Stimulated activated naive CD4-positive, alpha-beta T cell treated with Interleukin-2 at 50 U/mL for 16 hours (primary cell): ENCODE results near the gene TRAM2.

Experiments used
- DNase-seq: peaks from one replicate; lab custom pipeline; 2025; lab: John Stamatoyannopoulos, UW

TRAM2 gene

DNA sequence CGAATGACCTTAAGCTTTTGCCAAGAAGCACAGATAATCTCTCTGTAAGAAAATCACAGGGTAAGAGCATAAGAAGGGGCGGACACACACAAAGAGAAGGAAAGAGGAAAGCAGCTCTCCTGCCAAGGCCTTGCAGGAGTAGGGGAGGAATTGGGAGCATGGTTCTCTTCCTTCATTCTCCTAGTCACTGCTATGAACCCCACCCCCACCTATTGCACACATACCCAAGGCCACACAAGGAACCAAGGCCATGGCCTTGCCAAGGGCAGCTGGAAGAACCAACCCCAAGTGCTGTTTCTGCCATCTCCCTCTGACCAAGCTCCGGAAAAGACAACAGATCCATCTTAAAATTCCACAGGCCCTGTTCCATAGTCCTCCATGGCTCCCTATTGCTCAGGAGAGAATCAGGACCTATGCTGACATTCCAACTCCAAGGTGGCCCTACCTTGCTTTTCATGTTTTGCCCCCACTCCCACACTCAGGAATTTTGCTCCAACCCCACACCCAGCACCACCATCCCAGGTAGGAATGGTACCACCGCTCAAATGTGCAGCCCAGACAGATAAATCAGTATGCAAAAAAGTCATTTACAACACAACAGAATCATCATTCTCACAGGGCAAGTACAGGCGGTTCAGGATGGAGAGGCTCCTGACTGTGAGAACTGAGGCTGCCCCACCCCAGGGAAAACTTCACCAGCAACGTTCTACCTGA, 31.3 kb downstream of the TRAM2 start:
- no peak for DNase-seq

- DNase-seq, result no peak
Observed at GRCh38 chr6:52544602-52545405, 32.1 kb downstream of the TRAM2 start.

DNA sequence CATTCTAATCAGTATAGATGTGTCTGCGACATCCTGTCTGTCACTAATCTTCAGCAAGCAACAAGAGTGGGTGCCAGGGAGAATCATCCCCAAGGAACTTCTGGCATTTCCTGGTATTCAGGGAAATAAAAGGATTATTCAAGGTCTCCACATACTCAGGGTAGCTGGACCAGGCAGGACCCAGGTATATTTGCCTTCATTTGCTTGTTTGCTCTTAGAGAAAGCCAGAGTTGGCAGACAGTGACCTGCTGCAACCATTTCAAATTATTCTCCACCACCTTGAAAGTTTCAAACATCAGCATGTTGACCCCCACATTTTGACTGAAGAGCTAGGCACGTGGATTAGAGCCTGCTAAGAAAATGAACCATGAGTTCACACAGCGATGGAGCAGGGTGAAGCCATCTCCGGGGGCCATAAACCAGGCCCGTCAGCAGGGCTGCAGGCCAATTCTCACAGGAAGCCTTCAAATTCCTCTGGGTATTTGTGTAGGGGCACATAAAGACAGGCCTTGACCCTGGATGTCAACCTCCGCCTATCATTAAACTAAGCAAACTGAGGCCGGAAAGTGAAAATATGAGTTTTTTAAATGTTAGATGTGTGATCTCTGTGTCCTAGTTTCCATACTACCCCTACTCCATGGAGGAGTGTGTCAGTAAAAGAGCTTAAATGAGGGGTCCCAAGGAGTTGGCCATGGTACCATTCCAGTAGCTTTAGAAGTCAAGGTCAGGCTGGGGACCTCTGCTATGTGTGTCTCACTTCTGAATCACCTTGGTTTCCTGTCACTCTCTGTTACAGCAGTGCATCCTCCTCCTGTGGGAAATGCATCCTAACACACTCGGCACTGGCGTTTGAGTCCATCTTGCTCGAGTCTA, 32.9 kb downstream of the TRAM2 start:
- no peak for DNase-seq

DNA sequence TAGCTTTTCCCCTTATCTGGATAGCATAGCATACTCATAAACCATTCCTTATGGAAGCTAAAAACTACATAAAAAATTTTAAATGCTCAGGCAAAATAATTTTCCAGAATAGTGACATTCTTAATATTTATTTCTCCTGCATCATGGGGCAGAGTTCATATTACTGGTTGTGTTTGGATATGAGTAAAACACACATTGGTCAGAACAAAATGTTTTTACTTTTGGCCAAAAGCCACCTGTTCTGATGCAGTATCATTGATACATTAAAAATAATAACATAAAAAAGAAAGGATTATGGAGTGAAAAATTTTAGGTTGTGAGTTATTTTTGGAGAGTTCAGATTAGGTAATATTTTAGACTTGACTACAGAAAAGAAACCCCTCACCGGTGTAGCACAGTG, 33.6 kb downstream of the TRAM2 start:
- no peak for DNase-seq

DNA sequence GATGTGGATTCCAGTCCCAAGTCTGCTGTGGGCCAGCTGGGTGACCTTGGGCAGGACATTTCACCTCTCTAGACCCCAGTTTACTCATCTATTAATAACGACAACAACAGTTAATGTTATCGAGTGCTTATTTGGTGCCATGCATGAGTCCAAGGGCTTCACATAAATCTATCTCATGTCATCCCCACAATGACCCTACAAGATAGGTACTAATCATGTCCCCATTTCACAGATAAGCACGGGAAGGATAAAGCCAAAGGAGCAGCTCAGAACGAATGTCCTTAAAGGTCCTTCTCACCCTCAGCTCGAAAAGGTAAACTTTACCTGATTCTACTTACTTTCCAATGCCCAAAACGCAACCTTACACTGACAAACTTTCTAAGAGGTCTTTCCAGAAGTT, 35.7 kb downstream of the TRAM2 start:
- no peak for DNase-seq

GRCh38 chr6:52540286-52540902, 36.5 kb downstream of the TRAM2 start:
- no peak for DNase-seq

GRCh38 chr6:52539607-52540006, 37.3 kb downstream of the TRAM2 start:
- DNase-seq, result no peak

- DNase-seq, result no peak
Observed at GRCh38 chr6:52538901-52539354, 37.9 kb downstream of the TRAM2 start.

DNA sequence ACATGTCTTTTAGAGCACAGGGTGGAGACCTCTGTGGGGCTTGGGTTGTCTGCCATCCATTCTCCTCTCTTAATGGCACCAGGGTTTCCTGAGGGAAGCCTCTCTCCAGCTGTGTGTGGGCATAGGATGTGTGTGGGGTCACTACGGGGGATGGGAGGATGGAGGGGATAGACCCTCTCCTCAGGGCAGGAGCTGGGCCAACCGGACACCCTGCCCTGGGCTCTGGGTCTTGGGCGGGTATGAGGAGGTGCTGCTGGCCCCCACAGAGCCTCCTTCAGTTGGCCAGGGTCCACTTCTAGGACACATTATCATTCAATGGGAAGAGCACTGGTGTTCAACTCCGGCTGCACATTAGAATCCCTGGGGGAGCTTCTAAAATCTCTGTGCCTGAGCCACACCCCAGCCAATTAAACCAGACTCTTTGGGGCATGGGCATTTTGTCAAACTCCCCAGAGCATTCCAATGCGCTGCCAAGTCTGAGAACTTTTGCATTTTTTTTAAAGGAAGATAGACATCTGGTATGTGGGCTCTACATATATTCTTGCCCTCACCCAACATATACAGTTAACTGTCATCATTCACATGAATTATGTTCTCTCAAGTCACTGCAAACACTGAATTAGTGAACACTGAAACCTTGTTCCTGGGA, 38.5 kb downstream of the TRAM2 start:
- no peak for DNase-seq

DNA sequence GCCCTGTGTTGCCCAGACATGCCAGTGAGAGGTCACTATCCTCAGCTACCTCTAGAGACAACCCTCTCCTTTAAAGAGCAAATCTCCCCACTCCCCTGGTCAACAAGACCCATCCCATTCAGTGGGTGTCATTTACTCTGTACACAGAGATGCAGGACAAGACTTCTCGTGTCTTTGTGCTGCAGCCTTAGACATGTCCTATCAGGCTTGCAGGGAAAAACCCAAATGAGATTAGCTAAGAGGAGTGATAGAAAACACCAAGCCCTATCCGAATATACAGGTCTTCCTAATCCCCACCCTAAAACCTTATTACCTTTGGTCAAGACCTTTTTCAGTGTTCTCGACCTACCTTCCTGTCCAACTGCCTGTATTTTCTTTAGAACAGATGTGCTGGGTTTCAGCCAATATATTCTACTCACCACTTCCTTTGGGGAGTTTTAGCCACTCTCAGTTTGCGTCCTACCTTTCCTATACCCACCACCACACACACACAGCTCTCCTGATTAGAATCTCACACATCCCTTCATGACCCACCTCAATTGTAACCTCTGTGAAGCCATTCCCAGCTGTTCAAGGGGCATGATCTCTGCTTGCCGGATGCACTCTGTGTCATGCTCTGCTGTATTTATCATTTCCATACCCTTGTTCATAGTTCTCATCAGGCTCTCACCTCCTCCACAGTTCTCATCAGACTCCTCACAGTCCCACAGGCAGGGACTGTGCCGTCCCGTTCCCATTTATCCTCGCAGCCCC, 39.7 kb downstream of the TRAM2 start:
- DNase-seq, result no peak

DNA sequence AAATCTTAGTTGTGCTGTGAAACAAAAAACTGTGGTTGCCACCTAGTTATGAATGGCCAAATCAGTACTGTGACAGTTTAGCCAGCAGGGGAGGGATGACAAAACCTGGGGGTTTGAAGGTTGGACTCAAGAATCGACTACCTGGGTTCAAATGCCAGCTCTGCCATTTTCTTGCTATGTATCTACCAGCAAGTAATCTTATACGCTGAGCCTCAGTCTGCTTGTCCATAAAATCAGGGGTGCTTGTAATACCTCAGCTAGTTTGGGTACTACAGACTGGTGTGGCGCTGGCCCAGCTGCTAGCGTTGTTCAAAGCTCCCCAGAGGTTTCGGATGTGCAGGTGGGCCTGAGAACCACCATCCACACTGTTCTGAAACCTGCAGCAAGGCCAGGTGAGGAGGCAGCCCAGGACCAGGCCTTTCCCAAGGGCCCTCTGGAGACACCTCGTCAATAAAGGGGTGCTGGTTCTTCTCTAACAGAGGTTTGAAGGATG, 40.4 kb downstream of the TRAM2 start:
- DNase-seq, result no peak

- no peak for DNase-seq
Observed at GRCh38 chr6:52535711-52536423, 41.0 kb downstream of the TRAM2 start.

DNA sequence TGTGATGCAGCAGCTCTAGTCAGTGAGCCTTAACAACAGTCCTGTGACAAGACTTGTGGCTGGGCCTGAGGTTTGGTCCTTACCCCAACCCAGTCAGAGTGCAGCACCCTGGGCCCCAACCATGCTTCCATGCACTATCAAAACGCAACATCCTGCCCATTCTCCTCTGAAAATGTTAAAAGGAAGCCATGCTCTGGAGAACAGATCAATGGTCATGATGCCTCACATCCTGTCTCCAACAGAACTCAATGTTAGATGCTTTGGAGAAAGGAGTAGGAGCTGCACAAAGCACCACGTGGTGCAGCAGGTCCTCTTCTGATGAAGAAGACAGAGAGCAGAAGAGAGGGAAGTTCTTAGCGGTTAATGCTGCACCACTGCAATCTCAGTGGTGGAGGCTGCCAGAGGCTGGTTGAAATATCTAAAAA, 41.9 kb downstream of the TRAM2 start:
- no peak for DNase-seq

- DNase-seq, result no peak
Observed at GRCh38 chr6:52534363-52534762, 42.5 kb downstream of the TRAM2 start.

DNA sequence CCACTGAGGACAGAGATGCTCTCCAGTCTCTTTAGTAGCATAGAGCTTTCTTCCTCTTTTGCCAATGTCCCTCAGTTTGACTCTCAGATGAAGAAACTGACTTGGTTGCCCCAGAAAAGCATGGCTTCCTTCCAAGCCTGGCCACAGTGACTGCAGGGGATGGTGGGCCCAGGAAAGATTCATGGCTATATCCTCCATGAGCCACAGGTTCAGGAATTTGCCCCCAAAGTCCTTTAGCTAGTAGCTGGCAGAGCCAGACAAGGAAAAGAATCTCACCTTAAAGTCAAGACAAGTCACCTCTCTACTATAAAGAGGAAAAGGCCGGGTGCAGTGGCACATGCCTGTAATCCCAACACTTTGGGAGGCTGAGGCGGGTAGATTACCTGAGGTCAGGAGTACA, 43.4 kb downstream of the TRAM2 start:
- no peak for DNase-seq

DNA sequence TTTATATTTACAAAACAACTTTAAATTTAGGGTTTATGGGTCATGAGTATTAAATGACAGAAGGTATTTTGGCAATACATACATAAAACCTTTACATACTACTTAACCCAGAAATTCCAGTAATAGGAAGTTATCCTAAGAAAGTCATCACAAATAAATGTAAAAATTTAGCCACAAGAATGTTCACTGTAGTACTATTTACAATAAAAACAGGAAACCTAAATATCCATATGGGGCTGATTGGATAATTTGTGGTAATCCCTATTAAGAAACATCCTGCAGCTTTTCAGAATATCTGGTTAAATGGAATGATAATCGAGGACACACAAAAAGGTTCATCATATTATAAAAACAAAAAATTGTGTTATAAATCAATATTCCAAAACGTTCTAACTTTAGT, 44.4 kb downstream of the TRAM2 start:
- no peak for DNase-seq

GRCh38 chr6:52531834-52532233, 45.0 kb downstream of the TRAM2 start:
- no peak for DNase-seq

DNA sequence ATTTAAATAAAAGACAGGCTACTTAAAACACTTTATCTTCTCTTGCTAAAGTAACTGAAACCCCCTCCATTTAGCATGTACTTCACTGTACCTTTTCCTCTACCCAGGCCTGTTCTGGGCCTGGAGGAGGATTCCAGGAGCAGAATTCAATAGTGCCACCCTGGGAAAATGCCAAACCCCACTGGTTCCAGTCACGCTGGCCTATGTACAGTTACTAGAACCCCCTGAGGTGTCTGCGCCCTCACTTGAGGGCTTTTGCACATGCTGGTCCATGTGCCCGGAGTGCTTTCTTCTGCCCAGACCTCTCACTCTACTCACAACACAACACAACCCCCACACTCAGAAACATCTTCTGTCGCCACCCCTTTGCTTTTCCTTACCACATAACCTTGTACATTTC, 45.5 kb downstream of the TRAM2 start:
- DNase-seq, result no peak

GRCh38 chr6:52530351-52530750, 46.5 kb downstream of the TRAM2 start:
- no peak for DNase-seq

GRCh38 chr6:52529311-52529710, 47.5 kb downstream of the TRAM2 start:
- DNase-seq, result no peak
